ENCODE data around the gene DUSP12. TPM values are rescaled to one million over a fixed set of nuclear protein-coding genes. Genes with fewer than 3 reads are reported as not detected.

DUSP12 gene
- total and polyA plus RNA-seq, 2 donors (not counting 1 experiment from before 2014, with no cell fraction given), result 29.5 to 41.9 TPM

DNA sequence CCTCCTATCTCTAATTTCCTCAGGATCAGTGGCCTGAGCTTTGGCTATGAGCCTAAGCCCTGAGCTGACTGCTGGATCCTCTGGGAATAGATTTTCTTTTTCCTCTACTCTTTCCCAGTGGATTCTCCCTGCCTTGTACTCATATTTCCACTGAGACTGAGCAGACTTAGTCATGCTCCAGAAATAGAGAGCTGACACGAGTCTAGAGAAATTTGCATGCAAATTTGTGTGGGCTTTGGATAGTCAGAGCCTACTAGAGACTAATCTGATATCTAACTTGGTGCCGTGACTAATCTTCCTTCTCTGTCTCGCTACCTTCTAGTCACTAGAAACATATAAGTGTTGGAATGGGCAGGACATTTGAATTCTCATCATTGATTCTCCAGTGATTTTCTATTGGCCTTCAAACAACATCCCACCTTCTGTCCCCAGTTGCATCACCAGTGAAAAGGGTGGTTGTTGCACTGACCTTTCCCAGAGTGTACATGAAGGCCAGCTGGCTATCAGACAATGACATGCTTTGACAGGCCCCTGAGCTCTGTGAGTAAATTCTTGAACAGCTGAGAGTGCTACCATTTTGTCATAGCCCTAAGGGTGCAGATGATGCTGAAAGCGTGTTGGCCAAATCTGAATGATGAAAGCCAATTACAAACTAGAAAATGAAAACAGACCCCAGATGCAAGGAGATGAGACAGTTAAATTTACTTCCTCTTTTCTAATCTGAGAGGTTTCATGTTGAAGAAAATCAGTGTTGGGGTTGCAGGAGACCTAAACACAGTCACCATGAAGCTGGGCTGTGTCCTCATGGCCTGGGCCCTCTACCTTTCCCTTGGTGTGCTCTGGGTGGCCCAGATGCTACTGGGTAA is 42.9 kb upstream of the DUSP12 start, which contains the start of gene FCRLA:
TSS of gene FCRLA (plus strand) at position 748 of the 866 bp plus-strand sequence. CDS start at position 784, 36 bp downstream.
- WGBS (ENCODE audit: insufficient coverage), result no CpG with 5 or more reads among the region's 4 CpGs
- POLR2A ChIA-PET, result interaction anchor here (1.2 to 3.1 kb wide), 4 partner anchors 11 to 31 kb away, joined by 6 to 46 read pairs (median 11); partner anchors contain the start of gene FCRLB
- TF ChIP-seq EZH2 (IDR thresholded peaks at IDR 0.05; ENCODE audit: borderline replicate concordance, insufficient read depth, low read depth, low read length, poor library complexity, severe bottlenecking), result no peak
- TF ChIP-seq, protein P1, sequence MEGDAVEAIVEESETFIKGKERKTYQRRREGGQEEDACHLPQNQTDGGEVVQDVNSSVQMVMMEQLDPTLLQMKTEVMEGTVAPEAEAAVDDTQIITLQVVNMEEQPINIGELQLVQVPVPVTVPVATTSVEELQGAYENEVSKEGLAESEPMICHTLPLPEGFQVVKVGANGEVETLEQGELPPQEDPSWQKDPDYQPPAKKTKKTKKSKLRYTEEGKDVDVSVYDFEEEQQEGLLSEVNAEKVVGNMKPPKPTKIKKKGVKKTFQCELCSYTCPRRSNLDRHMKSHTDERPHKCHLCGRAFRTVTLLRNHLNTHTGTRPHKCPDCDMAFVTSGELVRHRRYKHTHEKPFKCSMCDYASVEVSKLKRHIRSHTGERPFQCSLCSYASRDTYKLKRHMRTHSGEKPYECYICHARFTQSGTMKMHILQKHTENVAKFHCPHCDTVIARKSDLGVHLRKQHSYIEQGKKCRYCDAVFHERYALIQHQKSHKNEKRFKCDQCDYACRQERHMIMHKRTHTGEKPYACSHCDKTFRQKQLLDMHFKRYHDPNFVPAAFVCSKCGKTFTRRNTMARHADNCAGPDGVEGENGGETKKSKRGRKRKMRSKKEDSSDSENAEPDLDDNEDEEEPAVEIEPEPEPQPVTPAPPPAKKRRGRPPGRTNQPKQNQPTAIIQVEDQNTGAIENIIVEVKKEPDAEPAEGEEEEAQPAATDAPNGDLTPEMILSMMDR (IDR thresholded peaks at IDR 0.05), result no peak
- H2AFZ ChIP-seq (ENCODE audit: insufficient read depth, low read depth, low read length, poor library complexity, severe bottlenecking), result peak within 1 kb of the TSS; percentile 35
- intact Hi-C loops (cut with micrococcal nuclease), result loop anchor here (1.0 kb wide), 2 partner anchors 12 to 21 kb away; no protein-coding TSS in a partner anchor
- H3K27ac ChIP-seq (ENCODE audit: low read length in 2 of 2), result peak within 1 kb of the TSS; percentile 80 to 81
- Mint-ChIP-seq H3K4me3 (peak within 1 kb of the TSS; percentile 79), H3K9me3 (ENCODE audit: insufficient read depth) (no peaks in the 10 kb centered on the region), H3K27me3 (no peaks in the 10 kb centered on the region), H3K4me1 (peaks cover 27% of the 10 kb centered on the region), H3K27ac (no peak within 1 kb of the TSS)
- H3K27me3 ChIP-seq (replicated peaks in 1 of 4; ENCODE audit: control extremely low read depth in 1 of 4, control insufficient read depth in 3 of 4, insufficient read depth in 4 of 4, low read length in 3 of 4), result no peaks in the 10 kb centered on the region
- CTCF ChIA-PET, result interaction anchor here (1.0 to 6.8 kb wide), 9 partner anchors 12 to 219 kb away, joined by 3 to 85 read pairs (median 7); no protein-coding TSS in a partner anchor
- peaks cover 61 to 67% of the 10 kb centered on the region in 2 donors for H3K4me1 ChIP-seq (ENCODE audit: control insufficient read depth in 2 of 2, insufficient read depth in 2 of 2, low read length in 2 of 2)
- peak; percentile 57 for ATAC-seq (ENCODE audit: low read depth)
- peak within 1 kb of the TSS; percentile 61 to 80 (median 69) for H3K4me3 ChIP-seq (ENCODE audit: control extremely low read depth in 1 of 5, extremely low read depth in 1 of 5, insufficient read depth in 1 of 5, low read depth in 2 of 5, low read length in 4 of 5)
- peaks cover 0 to 4% (median 0%) of the 10 kb centered on the region in 3 donors for H3K9me3 ChIP-seq (ENCODE audit: control extremely low read depth in 1 of 3, control insufficient read depth in 2 of 3, insufficient read depth in 1 of 3, low read length in 2 of 3)
- peaks cover 21% of the 10 kb centered on the region for H4K20me1 ChIP-seq (ENCODE audit: control insufficient read depth, insufficient read depth, low read length, poor library complexity, severe bottlenecking)
- DNase-seq, result peak; percentile 75
- H3K36me3 ChIP-seq (replicated peaks in 1 of 2; ENCODE audit: control extremely low read depth in 1 of 2, control insufficient read depth in 1 of 2, extremely low read depth in 1 of 2, insufficient read depth in 2 of 2, low read length in 1 of 2), result peaks cover 0 to 17% of the 10 kb centered on the region in 2 experiments
- H3K9ac ChIP-seq (ENCODE audit: low read length), result peak within 1 kb of the TSS; percentile 67
- peak within 1 kb of the TSS; percentile 76 for H3K4me2 ChIP-seq (replicated peaks; ENCODE audit: low read depth, low read length, poor library complexity, severe bottlenecking)
- peaks cover 47% of the 10 kb centered on the region for H3K79me2 ChIP-seq (ENCODE audit: control insufficient read depth, insufficient read depth, low read length)

Measured in B cell (primary cell).